Measurements from ENCODE around the gene SASH1. TPM values are rescaled to one million over a fixed set of nuclear protein-coding genes. Genes with fewer than 3 reads are reported as not detected.
A peak's percentile ranks its signal among the peaks of the same experiment; 100 is the strongest.

SASH1 gene
- total RNA-seq, 1 experiment from 2014 or later, result 8.9 TPM

- no peak for DNase-seq (ENCODE audit: low spot score)
Measured at GRCh38 chr6:148457843-148458159, 115.2 kb downstream of the SASH1 start.

DNA sequence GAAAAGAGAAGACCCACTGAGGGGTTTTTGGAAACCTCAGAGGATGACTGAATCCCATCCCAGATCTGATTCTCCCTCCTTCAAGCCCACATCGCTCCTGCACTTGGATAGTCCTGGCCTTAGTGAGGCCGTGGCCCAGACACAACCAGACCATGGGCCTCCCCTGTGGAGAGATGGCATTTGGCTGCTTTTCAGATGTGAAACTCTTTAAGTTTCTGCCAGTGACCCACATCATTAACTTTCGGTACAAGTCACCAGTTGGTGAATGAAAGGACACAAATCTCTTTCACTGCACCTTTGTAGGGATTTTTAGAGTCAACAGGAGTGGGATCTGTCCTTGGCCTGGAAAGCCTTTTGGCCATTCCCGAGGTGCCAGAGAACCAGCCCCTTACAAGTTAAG lies 116.6 kb downstream of the SASH1 start:
- DNase-seq (ENCODE audit: low spot score), result no peak

DNA sequence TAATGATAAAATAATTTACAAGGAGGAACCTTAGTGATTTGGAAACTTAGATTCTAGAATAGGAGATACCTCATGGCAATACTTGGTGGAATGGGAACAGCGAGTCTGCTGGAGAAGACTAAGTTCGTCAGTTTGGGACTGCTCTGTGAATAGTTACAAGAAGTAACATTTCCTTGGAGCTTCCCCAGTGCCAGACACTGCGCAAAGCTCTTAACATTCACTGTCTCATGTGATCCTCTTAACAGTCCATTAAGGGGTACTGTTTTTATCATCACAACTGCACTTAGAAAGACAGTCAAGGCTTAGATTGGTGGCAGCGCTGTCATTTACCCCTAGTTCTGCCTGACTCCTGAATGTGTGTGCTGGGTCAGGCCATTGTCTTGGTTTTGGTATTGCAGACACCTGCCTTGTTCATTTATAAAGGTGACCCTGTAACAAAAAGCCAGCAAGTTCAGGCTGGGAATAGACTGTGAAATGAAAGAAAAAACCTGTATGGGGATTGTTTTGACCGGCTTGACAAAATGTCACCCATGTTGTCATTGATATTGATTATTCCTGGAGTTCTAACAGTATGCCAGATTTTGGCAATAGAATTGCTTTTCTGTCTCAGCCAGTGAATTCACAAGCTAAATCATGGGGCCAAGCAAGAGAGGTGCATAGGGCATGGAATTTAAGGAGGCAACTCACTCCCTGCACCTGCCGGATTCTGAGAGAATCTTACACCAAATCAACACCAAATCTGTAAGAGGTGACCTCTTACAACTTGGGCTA lies 118.4 kb downstream of the SASH1 start:
- no peak for DNase-seq (ENCODE audit: low spot score)

- no peak for DNase-seq (ENCODE audit: low spot score)
Measured at GRCh38 chr6:148461986-148462577, 119.4 kb downstream of the SASH1 start.

DNA sequence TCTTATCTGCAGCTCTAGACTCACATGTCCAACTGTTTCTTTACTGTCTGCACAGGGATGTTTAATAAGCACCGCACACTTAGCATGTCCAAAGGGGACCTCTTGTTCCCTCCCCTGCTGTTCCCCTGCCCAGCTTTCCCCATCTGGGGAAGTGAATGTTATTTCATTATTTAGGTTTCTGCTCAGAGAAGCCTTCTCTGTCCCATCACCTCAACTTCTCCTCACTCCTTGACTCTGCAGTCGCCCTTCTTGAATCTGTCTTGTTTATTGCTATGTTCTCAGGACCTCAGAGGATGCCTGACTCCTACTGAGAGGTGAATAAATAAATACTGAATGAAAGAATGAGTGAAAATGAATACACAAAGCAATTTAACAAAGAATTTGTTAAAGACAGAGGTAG lies 121.0 kb downstream of the SASH1 start:
- no peak for DNase-seq (ENCODE audit: low spot score)

GRCh38 chr6:148464319-148465010 lies 121.8 kb downstream of the SASH1 start:
- DNase-seq (ENCODE audit: low spot score), result peak; percentile 85

DNA sequence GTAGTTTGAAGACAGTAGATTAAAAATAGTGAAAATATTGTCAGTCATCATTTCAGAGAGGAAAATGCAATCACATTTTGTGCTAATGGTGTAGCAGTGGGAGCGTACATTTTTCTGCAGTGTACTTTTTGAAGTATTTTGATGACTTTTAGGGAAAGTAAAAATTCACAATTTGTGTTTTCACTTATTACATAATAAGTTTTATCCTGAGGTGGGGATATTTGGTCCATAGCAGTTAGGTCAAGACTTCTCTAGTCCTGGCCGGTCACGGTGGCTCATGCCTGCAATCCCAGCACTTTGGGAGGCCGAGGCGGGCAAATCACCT lies 122.3 kb downstream of the SASH1 start:
- DNase-seq (ENCODE audit: low spot score), result no peak

DNA sequence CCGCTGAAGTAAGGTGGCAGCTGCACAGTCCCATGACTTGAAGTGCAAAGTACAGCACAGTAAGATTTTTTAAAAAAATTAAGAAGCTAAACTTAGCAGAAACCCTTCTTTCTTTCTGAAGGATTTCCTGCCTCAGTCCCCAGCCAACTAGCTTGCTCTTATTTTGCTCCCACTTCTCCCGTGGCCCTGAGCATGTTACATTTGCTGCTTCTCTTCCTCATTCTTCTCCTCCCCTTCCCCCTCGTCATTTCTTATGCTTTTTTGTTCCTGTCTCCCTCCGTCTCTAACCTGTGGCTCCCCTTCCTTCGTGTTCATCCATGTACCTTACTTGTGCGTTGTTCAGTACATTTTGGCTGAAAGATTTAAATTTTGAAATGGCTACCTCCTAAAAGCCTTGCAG lies 123.0 kb downstream of the SASH1 start:
- DNase-seq (ENCODE audit: low spot score), result no peak

DNA sequence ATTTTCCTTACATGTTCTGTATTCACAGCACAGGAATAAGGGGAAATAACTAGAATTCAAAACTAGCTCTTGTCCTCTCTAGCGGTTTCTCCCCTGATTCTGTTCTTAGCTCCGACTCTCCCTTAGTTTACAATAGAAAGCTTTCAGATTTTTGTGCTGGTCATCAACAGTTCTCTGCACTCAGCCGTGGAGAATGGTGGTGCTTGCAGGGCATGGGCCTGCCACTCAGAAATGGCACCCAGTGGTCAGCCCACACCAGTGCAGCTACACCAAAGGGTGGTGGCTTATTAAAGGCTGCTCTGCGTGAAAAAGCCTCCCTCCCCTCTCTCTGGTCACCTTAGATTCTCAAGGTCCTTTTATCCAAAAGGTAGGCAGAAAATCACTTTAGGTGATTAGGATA lies 123.5 kb downstream of the SASH1 start:
- DNase-seq (ENCODE audit: low spot score), result no peak

GRCh38 chr6:148467926-148468325 lies 125.3 kb downstream of the SASH1 start:
- no peak for DNase-seq (ENCODE audit: low spot score)

GRCh38 chr6:148470156-148470555 lies 127.5 kb downstream of the SASH1 start:
- DNase-seq (ENCODE audit: low spot score), result no peak

GRCh38 chr6:148470606-148471465 lies 128.2 kb downstream of the SASH1 start:
- no peak for DNase-seq (ENCODE audit: low spot score)

DNA sequence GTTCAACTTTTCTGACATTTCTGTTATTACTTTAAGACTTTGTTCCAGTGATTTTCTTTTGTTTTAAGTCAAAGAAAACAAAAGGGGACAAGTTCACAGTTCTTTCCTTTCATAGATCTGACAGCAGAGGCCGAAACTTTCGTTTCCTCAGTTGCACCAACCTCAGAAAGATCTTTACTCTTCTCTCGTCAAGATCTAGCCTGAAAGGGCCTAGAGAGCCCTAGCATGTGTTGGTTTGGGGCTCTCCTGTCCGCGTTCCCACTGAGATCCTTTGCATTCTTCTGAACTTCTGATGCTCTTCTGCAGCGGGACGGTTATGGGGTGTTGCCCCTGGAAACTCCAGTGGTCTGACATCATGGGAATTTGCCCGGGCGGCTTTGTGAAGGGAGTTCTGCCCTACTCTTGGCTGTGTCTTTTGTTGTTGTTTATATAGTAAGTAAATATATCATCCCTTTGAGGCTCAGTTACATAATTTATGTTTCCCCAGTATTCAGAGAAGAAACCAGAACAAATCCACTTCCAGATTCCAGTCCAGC lies 129.1 kb downstream of the SASH1 start:
- DNase-seq (ENCODE audit: low spot score), result no peak

GRCh38 chr6:148472171-148473105 lies 129.8 kb downstream of the SASH1 start:
- no peak for DNase-seq (ENCODE audit: low spot score)

GRCh38 chr6:148479497-148479896 lies 136.9 kb downstream of the SASH1 start:
- DNase-seq (ENCODE audit: low spot score), result no peak

DNA sequence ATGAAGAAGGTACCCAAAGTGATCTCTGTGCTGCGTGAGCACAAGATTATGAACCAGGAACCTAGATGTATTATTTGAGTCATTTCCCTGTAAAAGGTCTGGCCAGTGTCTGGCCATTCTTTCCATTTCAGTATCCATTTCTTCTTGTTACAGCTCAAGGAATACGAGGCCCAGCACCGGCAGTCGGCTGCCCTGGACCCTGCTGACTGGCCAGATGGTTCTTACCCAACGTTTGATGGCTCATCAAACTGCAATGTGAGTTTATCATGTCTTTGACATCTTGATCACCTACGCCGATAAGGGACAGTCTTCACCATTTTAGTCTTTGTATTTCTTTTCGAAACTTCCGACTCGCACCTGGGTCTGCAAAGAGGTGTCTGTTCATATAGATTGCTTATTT lies 144.8 kb downstream of the SASH1 start:
- no peak for DNase-seq (ENCODE audit: low spot score)

DNA sequence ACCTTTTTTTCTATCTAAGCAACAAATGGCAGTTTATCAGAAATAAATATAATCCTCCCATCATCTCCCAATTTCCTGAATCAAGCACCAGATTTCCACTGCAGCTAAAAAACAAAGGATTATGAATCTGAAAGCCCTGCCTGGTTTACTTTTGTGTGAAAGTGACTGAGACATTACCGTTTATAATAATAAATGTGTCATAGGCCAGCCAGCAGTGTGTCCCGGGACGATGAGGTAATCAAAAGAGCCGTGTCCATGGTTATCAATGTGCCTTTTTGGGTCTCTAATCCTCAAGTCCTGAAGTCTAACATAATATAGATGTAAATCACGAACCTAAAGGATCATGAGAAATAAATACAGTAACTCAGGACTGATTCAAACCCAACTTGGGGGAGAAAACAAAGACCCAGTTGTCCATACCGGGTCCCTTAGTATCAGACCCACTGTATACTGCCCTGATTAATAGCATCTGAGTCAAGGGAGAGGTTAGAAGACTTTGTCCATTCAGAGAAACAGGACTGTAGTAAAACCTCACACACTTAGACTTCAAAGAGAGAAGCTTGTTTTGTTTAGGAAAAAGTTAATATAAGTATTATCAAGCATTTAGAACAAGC lies 149.1 kb downstream of the SASH1 start:
- DNase-seq (ENCODE audit: low spot score), result no peak

DNA sequence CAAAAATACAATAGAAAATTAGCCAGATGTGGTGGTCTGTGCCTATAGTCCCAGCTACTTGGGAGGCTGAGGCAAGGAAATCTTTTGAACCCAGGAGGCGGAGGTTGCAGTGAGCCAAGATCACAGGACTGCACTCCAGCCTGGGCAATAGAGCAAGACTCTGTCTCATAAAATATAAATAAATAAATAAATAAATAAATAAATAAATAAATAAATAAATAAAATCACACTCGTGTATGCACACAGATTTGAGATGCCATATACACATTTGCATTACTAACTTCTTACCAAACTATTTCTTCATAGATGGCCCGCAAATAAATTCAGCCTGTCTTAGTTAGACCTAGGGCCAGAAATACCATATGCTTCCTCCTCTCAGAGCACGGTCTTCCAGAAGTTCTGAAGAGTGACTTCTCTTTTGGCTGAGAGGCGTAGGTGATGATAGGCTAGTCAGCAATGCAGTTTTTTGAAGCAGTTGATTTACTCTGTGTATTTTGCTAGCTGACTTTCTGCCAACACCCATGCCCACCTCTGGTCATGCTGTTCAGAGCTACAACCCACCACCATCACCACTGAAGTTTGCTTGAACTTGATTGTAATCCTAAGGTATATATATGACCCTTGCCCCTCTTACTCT lies 150.1 kb downstream of the SASH1 start:
- DNase-seq (ENCODE audit: low spot score), result no peak

- no peak for DNase-seq (ENCODE audit: low spot score)
Measured at GRCh38 chr6:148493424-148493823, 150.8 kb downstream of the SASH1 start.

DNA sequence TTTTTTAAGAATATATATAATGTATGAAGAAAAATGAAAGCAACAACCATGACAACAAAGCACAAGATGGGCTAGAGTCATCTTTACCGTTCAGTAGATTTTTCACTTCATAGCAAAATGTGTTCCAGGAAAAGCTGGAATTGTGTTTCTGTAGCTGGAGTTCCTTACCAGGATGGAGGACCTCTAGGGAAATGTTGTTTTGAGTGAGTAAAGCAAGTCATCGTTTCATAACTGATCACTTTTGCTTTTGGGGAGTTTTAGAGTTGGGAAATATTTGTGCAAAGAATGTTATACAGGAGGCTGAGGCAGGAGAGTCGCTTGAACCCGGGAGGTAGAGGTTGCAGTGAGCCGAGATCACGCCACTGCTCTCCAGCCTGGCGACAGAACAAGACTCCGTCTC lies 151.6 kb downstream of the SASH1 start:
- no peak for DNase-seq (ENCODE audit: low spot score)
